Endothelial cell of umbilical vein (primary cell): Measurements from ENCODE around the gene MUL1. TPM values are rescaled to one million over a fixed set of nuclear protein-coding genes. Genes with fewer than 3 reads are reported as not detected.

Source experiments
- BruUV-seq: library from RNA; stranded (reverse); fragments of 400-500 nt; replicated peaks from 2 replicates; lab custom pipeline; 2021; lab: Mats Ljungman, UMichigan
- CTCF ChIA-PET: fragments of 300-600, 350-600 bp; sonication (Branson Sonifier 250); formaldehyde crosslinking; loops from one replicate; lab custom pipeline; 2021; ENCODE audit warnings: antibody characterized with exemption, inconsistent platforms; lab: Charles Lee
- POLR2A ChIA-PET: fragments of 300-600, 350-600 bp; sonication (Branson Sonifier 250); formaldehyde crosslinking; loops from one replicate; lab custom pipeline; 2021; ENCODE audit warnings: antibody characterized with exemption, inconsistent platforms; lab: Charles Lee
- DNase-seq: peaks from one replicate; pipeline ENCODE4 v3.0.0-alpha.2; 2011; ENCODE audit warnings: low read depth, low spot score
- FAIRE-seq: peaks from 2 replicates; lab custom pipeline; 2011; peaks lifted over from hg19 to GRCh38; lab: Jason Lieb, UNC
- H2AFZ ChIP-seq: 2 replicates; pipeline ENCODE4 v1.6.0; 2012; ENCODE audit warnings: low read depth, low read length, control low read depth, inconsistent platforms
- H3K27ac ChIP-seq: 2 replicates; pipeline ENCODE4 v1.5.1; 2011; ENCODE audit warnings: low read depth, mild to moderate bottlenecking, control low read depth, low read length, moderate library complexity; ENCODE audit not compliant: insufficient read depth
- H3K27me3 ChIP-seq, 2 experiments: 2 replicates each; pipeline versions ENCODE4 v1.6.0 to v1.6.1; 2011; ENCODE audit warnings: low read length in 2 of 2, mixed read lengths in 1 of 2; ENCODE audit not compliant: control insufficient read depth in 2 of 2, insufficient read depth in 2 of 2
- H3K36me3 ChIP-seq, 2 experiments: 2 replicates in 1 of 2; 3 replicates in 1 of 2; pipeline ENCODE4 v1.5.1; 2011; ENCODE audit warnings: low read length in 2 of 2, mild to moderate bottlenecking in 1 of 2, moderate library complexity in 1 of 2; ENCODE audit not compliant: control insufficient read depth in 2 of 2, insufficient read depth in 2 of 2; ENCODE audit errors: extremely low read depth in 1 of 2
- H3K4me1 ChIP-seq: 3 replicates; pipeline ENCODE4 v1.5.1; 2011; ENCODE audit warnings: mild to moderate bottlenecking, low read length; ENCODE audit not compliant: control insufficient read depth, insufficient read depth; ENCODE audit errors: extremely low read depth
- H3K4me2 ChIP-seq: 2 replicates; pipeline ENCODE4 v1.6.1; 2011; ENCODE audit warnings: low read length, control low read depth, mixed read lengths; ENCODE audit not compliant: insufficient read depth
- H3K4me3 ChIP-seq, 3 experiments: fragments of 200-600 bp in 1 of 3; sonication (generic), shearing (Covaris generic) in 1 of 3; replicated peaks in 1 of 3; 2 replicates each; pipeline ENCODE4 v1.5.1; 2011 to 2016; ENCODE audit warnings: control low read depth in 3 of 3, low read length in 3 of 3, mild to moderate bottlenecking in 2 of 3, inconsistent platforms in 1 of 3, low read depth in 1 of 3, moderate library complexity in 1 of 3; ENCODE audit not compliant: insufficient read depth in 1 of 3
- H3K79me2 ChIP-seq: 2 replicates; pipeline ENCODE4 v1.6.0; 2012; ENCODE audit warnings: low read length, inconsistent platforms; ENCODE audit not compliant: control insufficient read depth, insufficient read depth
- H3K9ac ChIP-seq: replicated peaks from 2 replicates; pipeline ENCODE3; 2011; ENCODE audit warnings: low read length, control low read depth; ENCODE audit not compliant: insufficient read depth; ENCODE audit errors: extremely low read depth
- H3K9me1 ChIP-seq: replicated peaks from 3 replicates; pipeline ENCODE4 v1.6.0; 2011; ENCODE audit warnings: mild to moderate bottlenecking, low read length; ENCODE audit not compliant: control insufficient read depth, insufficient read depth; ENCODE audit errors: extremely low read depth
- H3K9me3 ChIP-seq: replicated peaks from 2 replicates; pipeline ENCODE4 v1.5.1; 2012; ENCODE audit warnings: low read length, inconsistent platforms; ENCODE audit not compliant: control insufficient read depth, insufficient read depth
- H4K20me1 ChIP-seq: replicated peaks from 2 replicates; pipeline ENCODE3; 2011; ENCODE audit warnings: mild to moderate bottlenecking, low read length; ENCODE audit not compliant: control insufficient read depth, insufficient read depth; ENCODE audit errors: extremely low read depth
- EZH2 ChIP-seq: IDR thresholded peaks from 2 replicates; pipeline ENCODE4 v1.6.1; 2012; ENCODE audit warnings: borderline replicate concordance, low read depth, mild to moderate bottlenecking, moderate library complexity, low read length, inconsistent platforms; ENCODE audit not compliant: severe bottlenecking
- GATA2 ChIP-seq: IDR thresholded peaks from 2 replicates; pipeline ENCODE4 v1.7.0; 2011; ENCODE audit warnings: low read depth, mild to moderate bottlenecking, moderate library complexity, mixed read lengths, low read length; ENCODE audit not compliant: insufficient read length, insufficient read depth
- JUN ChIP-seq: IDR thresholded peaks from 2 replicates; pipeline ENCODE4 v1.6.1; 2011; ENCODE audit warnings: borderline replicate concordance, low read depth; ENCODE audit not compliant: insufficient read length, insufficient read depth
- MYC ChIP-seq: IDR thresholded peaks from one replicate; pipeline ENCODE4 v1.6.1; 2011; ENCODE audit warnings: mild to moderate bottlenecking, low read depth, low read length
- POLR2A ChIP-seq: IDR thresholded peaks from 2 replicates; pipeline ENCODE4 v1.6.1; 2012; ENCODE audit warnings: low read depth, mild to moderate bottlenecking, control low read depth, low read length
- POLR2AphosphoS5 ChIP-seq: IDR thresholded peaks from 2 replicates; pipeline ENCODE4 v1.6.1; 2012; ENCODE audit warnings: low read depth, mild to moderate bottlenecking, control low read depth, low read length, moderate library complexity; ENCODE audit not compliant: insufficient read depth
- dilution Hi-C: fragments of 300-500 bp; cut with MboI; formaldehyde crosslinking; loops from one replicate; pipeline ENCODE4 v1.15.0; 2019; ENCODE audit warnings: low sequenced_read_pairs; ENCODE audit not compliant: extremely low pct_ligation_motif_present
- intact Hi-C: fragments of 100-400 bp; cut with micrococcal nuclease; formaldehyde crosslinking; loops from one replicate; pipeline ENCODE4 v1.10.0; 2022
- polyA plus RNA-seq, 4 experiments: library from polyadenylated mRNA; depleted of rRNA in 3 of 4; stranded (reverse) in 3 of 4; unstranded in 1 of 4; fragments of >200 nt; gene quantifications; 2 replicates each; pipeline versions ENCODE4 v1.2.1 to v1.2.3, GENCODE V29; 2011 to 2012; ENCODE audit warnings: missing spikeins in 1 of 4
- total RNA-seq: library from RNA; stranded (reverse); gene quantifications from 2 replicates; pipeline ENCODE4 v1.2.3, GENCODE V29; 2021
- TF ChIP-seq, protein P1 (sequence below): IDR thresholded peaks from 2 replicates; pipeline ENCODE4 v1.6.1; 2011; ENCODE audit not compliant: insufficient read depth, insufficient read length

MUL1 gene
- total and polyA plus RNA-seq, 2 donors (not counting 3 experiments of a cell fraction or from before 2014, with no cell fraction given): 28.3 to 29.5 TPM

DNA sequence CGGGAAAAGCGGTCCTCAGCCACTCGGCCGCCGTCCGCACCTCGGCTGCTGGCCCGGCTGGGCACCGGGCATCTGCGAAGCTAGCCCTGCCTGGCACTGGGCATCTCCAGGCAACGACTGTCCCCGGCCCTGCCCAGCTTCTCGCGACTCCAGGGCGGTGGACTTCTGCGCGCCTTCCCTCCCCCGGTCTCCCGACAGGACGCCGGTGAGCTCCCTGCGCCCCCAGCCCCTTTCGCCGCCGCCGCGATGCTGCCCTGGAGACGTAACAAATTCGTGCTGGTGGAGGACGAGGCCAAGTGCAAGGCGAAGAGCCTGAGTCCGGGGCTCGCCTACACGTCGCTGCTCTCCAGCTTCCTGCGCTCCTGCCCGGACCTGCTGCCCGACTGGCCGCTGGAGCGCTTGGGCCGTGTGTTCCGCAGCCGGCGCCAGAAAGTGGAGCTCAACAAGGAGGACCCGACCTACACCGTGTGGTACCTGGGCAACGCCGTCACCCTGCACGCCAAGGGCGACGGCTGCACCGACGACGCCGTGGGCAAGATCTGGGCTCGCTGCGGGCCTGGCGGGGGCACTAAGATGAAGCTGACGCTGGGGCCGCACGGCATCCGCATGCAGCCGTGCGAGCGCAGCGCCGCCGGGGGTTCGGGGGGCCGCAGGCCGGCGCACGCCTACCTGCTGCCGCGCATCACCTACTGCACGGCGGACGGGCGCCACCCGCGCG is 44.9 kb upstream of the MUL1 start:
- no peaks in the 10 kb centered on the region for H3K79me2 ChIP-seq
- peak; percentile 28 for DNase-seq
- TF ChIP-seq POLR2A (no peak), EZH2 (peak; percentile 85), GATA2 (no peak), MYC (no peak), POLR2AphosphoS5 (no peak)
- no peak overlapping the region for H3K4me2 ChIP-seq
- BruUV-seq: no TSS peak
- no peak overlapping the region for H3K27ac ChIP-seq
- POLR2A ChIA-PET: no interaction called here
- no peak overlapping the region for H2AFZ ChIP-seq
- H3K36me3 ChIP-seq: no peaks in the 10 kb centered on the region
- no peak overlapping the region for H3K9ac ChIP-seq
- H3K27me3 ChIP-seq: peaks cover 52 to 55% of the 10 kb centered on the region in 2 experiments
- intact Hi-C loops: no loop called here
- CTCF ChIA-PET: interaction anchor here (1.0 to 2.5 kb wide), 3 partner anchors 13 to 80 kb away, joined by 3 to 9 read pairs (median 3); partner anchors contain the start of gene PINK1
- no peaks in the 10 kb centered on the region for H3K9me1 ChIP-seq
- H3K4me1 ChIP-seq: no peaks in the 10 kb centered on the region
- H3K9me3 ChIP-seq: no peaks in the 10 kb centered on the region
- no peak for FAIRE-seq
- H3K4me3 ChIP-seq: peak overlapping the region in 1 of 3 experiments; percentile 9
- H4K20me1 ChIP-seq: no peaks in the 10 kb centered on the region
- dilution Hi-C loops: no loop called here

DNA sequence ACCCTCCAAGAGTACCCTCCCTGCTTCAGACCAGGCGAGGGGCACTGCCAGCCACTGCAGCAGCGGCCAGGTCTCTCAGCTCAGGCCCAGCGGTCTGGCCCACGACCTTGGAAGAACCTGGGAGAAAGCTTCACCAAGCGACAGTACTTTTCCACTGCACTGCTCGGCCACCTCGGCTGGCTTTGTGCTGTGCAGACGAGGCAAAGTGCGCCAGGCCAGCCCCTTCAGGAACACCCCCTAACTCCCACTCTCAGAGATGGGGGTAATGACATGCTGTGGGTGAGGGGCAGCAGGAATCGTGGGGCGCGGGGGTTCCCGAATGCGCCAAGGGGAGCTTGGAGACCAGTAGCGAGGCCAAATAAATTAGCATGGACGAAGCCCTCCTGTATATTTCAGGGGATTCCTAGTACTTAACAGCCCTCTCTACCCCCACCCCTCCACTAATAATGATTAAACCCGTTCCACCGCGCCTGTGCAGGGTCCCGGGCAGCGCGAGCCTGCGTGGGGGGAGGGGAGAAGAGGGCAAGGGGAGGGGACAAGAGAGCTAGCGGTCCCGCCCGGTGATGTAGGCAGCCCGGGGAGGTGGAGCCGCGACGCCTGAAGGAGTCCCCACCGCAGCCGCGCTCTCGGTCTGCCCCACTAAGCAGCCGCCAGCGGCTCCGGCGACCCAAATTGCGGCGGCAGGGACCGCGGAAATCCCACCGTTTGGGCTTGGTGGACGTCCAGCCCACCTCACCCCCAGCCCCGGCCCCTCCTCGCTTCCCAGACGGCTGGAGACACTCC is 44.2 kb upstream of the MUL1 start, which contains the start of gene FAM43B:
TSS of gene FAM43B (plus strand) at position 629 of the 783 bp plus-strand sequence. CDS start 401 bp downstream, outside the sequence.
- Histone ChIP-seq H3K27ac (no peak within 1 kb of the TSS), H3K9me3 (no peaks in the 10 kb centered on the region), H3K36me3 (no peaks in the 10 kb centered on the region), H3K4me3 (peak within 1 kb of the TSS in 1 of 3 experiments; percentile 9), H2AFZ (no peak within 1 kb of the TSS), H3K79me2 (no peaks in the 10 kb centered on the region), H3K4me2 (no peak within 1 kb of the TSS), H4K20me1 (no peaks in the 10 kb centered on the region), H3K9me1 (no peaks in the 10 kb centered on the region), H3K9ac (no peak within 1 kb of the TSS), H3K27me3 (peaks cover 46 to 55% of the 10 kb centered on the region in 2 experiments), H3K4me1 (no peaks in the 10 kb centered on the region)
- no peak for TF ChIP-seq MYC
- no peak for TF ChIP-seq POLR2AphosphoS5
- no peak for TF ChIP-seq JUN
- TF ChIP-seq, protein P1, sequence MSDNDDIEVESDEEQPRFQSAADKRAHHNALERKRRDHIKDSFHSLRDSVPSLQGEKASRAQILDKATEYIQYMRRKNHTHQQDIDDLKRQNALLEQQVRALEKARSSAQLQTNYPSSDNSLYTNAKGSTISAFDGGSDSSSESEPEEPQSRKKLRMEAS: no peak
- no peak for TF ChIP-seq POLR2A
- dilution Hi-C loops (no loop called here), intact Hi-C loops (no loop called here)
- DNase-seq (peak; percentile 16), FAIRE-seq (no peak)
- CTCF ChIA-PET: interaction anchor here (0.8 to 2.5 kb wide), 4 partner anchors 12 to 81 kb away, joined by 3 to 9 read pairs (median 3); partner anchors contain the start of gene PINK1
- BruUV-seq: no TSS peak
- POLR2A ChIA-PET: no interaction called here
